GM12892 (cell line): ENCODE measurements around the gene CRY1.

Experiments
- POLR2A ChIP-seq: IDR thresholded peaks from 2 replicates; pipeline ENCODE4 v1.6.1; 2011; ENCODE audit warnings: low read depth, low read length, control low read depth
- POLR2AphosphoS5 ChIP-seq: IDR thresholded peaks from 2 replicates; pipeline ENCODE4 v1.6.1; 2011; ENCODE audit warnings: low read depth, low read length, control low read depth
- TAF1 ChIP-seq: IDR thresholded peaks from 2 replicates; pipeline ENCODE4 v1.6.1; 2011; ENCODE audit warnings: low read depth, mild to moderate bottlenecking, control low read depth, low read length, borderline replicate concordance

DNA sequence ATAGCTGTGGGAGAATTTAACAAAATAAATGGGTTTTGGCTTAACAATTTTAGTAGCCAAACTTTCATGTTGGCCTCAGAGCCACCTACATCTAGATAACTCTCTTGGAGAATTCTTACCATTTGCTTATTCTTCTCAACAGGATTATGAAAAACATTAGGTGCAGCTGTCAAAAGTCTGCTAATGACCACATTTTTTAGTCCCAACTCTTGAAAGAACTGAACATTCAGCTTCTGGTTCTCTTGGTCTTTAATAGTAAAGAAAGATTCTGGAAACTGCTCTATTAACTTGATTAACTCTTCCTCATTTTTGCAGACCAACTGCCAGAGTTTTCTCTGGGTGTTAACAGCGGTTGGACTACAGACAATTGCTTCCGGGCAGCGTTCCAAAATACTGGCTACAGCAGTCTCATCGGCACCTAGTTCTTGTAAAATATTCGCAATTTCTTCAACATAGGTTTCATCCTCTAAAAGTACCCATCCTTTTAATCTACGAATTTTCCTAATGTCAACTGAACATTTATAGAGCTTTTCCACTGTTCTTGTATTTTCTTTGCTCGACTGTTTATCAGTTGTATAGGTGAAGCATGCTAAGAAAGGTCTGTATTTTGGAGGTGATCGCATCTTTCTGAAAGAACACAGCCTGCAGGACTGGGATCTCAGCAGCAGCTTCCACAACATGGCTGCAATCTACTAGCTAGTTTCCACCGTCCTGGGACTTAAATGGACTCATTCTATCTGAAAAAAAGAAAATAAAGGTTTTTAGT is 115.1 kb downstream of the CRY1 start:
- TF ChIP-seq POLR2AphosphoS5 (no peak), POLR2A (no peak), TAF1 (no peak)
